ENCODE results near the gene CROCC2. TPM values are rescaled to one million over a fixed set of nuclear protein-coding genes. Genes with fewer than 3 reads are reported as not detected.
A peak's percentile ranks its signal among the peaks of the same experiment; 100 is the strongest.

CROCC2 gene
- total RNA-seq, 6 donors from 2014 or later, result 0.23 to 17.8 (median 7.6) TPM

DNA sequence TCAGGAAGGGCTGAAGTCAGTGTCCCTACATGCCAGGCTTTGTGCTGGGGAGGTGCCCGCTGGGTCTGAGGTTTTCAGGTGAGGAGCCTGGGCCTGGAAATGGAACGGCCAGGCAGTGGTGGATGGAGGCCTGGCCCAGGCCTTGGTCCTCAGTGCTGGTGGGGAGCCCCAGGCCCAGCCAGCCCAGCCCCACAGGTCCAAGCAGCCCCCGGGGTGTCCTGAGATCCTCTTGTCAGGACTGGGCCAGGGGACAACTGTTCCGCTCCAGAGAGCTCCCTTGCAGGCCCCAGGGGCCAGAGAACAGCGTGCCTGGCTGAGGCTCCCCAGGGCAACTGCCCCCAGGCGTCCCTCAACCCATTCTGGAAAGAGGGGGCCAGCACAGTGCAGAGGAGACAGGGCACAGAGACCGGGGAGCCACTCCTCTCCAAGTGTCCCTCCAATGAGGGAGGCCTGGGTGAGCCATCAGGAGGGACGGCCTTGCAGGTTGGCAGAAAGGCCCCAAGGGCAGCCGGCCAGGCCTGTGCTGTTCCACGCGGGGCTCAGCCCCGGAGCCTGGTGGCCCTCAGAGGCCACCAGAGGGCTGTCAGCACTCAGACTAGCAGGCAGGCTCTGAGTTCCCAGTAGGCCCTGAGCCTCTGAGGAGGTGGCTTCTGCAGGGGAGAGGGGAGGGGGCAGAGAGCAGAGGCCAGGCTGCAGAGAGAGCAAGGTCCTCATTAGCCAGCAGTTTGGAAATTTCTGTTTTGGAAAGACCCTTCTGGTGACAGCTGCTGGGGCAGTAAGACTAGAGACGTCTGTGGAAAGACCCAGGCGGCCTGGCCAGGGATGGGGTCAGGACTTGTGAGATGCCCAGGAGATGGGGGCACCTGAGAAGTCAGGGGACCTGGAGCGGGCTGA lies 62.8 kb downstream of the CROCC2 start:
- H3K27me3 ChIP-seq, result no peaks in the 10 kb centered on the region
- WGBS, 2 donors, result 81 to 85% methylated on average over 6 to 15 of the region's 15 CpGs
- ATAC-seq (ENCODE audit: low FRiP score in 2 of 2) (no peak), DNase-seq (peak in 1 of 2 donors; percentile 75)
- peak overlapping the region in 2 of 4 donors; percentile 3 to 15 for H3K27ac ChIP-seq
- H3K4me1 ChIP-seq, result peaks cover 0 to 23% (median 7%) of the 10 kb centered on the region in 4 donors
- TF ChIP-seq POLR2AphosphoS5 (IDR thresholded peaks at IDR 0.05) (no peak), EP300 (IDR thresholded peaks at IDR 0.05) (no peak), POLR2A (IDR thresholded peaks at IDR 0.05) (no peak)
- TF ChIP-seq, protein P1, sequence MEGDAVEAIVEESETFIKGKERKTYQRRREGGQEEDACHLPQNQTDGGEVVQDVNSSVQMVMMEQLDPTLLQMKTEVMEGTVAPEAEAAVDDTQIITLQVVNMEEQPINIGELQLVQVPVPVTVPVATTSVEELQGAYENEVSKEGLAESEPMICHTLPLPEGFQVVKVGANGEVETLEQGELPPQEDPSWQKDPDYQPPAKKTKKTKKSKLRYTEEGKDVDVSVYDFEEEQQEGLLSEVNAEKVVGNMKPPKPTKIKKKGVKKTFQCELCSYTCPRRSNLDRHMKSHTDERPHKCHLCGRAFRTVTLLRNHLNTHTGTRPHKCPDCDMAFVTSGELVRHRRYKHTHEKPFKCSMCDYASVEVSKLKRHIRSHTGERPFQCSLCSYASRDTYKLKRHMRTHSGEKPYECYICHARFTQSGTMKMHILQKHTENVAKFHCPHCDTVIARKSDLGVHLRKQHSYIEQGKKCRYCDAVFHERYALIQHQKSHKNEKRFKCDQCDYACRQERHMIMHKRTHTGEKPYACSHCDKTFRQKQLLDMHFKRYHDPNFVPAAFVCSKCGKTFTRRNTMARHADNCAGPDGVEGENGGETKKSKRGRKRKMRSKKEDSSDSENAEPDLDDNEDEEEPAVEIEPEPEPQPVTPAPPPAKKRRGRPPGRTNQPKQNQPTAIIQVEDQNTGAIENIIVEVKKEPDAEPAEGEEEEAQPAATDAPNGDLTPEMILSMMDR (IDR thresholded peaks at IDR 0.05), result no peak
- peaks cover 0 to 4% (median 0%) of the 10 kb centered on the region in 4 donors for H3K9me3 ChIP-seq
- no peaks in the 10 kb centered on the region for H3K36me3 ChIP-seq
- H3K4me3 ChIP-seq, result no peak overlapping the region

DNA sequence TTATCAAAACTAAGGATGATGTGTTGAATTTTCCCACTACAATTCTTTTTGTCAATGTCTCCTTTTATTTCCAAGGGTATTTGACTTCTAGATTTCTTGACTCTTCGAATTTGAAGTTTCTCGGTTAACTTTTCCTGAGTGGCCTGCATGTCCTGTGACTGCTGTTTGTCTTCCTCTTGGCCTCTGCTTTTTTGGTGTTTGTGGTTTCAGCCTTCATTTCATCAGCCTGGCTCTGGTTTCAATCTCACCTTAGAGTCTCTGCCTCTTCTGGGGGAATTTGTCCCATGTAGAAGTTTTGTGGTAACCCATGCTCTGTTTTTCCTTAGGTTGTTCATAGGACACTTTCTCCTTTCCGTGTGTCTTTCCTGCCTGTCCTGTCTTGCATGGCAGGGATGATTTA lies 64.0 kb downstream of the CROCC2 start:
- no peak for ATAC-seq (ENCODE audit: low FRiP score in 2 of 2)
- Histone ChIP-seq H3K36me3 (no peaks in the 10 kb centered on the region), H3K4me1 (peaks cover 0 to 14% (median 4%) of the 10 kb centered on the region in 4 donors), H3K27me3 (no peaks in the 10 kb centered on the region), H3K9me3 (peaks cover 0 to 4% (median 0%) of the 10 kb centered on the region in 4 donors), H3K4me3 (no peak overlapping the region), H3K27ac (no peak overlapping the region)
- TF ChIP-seq POLR2AphosphoS5 (IDR thresholded peaks at IDR 0.05) (no peak), POLR2A (IDR thresholded peaks at IDR 0.05) (no peak), EP300 (IDR thresholded peaks at IDR 0.05) (no peak)
- TF ChIP-seq, protein P1 (IDR thresholded peaks at IDR 0.05), result no peak
- 60 to 84% methylated on average over 3 of the region's 3 CpGs for WGBS, 2 donors
- DNase-seq, result no peak

DNA sequence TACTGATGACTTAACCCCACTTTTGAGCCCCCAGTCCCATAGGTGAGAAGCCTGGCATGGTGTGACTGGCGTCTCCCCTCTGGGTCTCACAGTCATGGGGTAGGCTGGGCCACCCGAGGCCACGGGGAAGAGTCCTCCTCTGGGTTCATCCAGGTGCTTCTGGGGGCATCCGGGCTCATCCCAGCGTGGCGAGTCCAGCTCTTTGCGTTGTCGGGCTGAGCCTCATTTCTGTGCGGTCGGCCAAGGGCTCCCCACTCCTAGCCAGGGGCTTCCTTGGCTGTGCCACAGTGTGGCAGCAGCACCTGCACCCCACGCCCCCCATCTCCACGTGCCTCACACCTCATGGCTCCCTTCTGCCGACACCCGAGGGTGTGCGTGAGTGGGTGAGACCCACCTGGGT lies 64.7 kb downstream of the CROCC2 start:
- ATAC-seq (ENCODE audit: low FRiP score in 2 of 2) (no peak), DNase-seq (peak in 1 of 2 donors; percentile 50)
- Histone ChIP-seq H3K27ac (no peak overlapping the region), H3K4me1 (peaks cover 0 to 7% (median 2%) of the 10 kb centered on the region in 4 donors), H3K9me3 (peaks cover 0 to 4% (median 0%) of the 10 kb centered on the region in 4 donors), H3K36me3 (no peaks in the 10 kb centered on the region), H3K4me3 (no peak overlapping the region), H3K27me3 (no peaks in the 10 kb centered on the region)
- TF ChIP-seq POLR2AphosphoS5 (IDR thresholded peaks at IDR 0.05), result no peak
- TF ChIP-seq POLR2A (IDR thresholded peaks at IDR 0.05), result no peak
- TF ChIP-seq, protein P1 (IDR thresholded peaks at IDR 0.05), result no peak
- TF ChIP-seq EP300 (IDR thresholded peaks at IDR 0.05), result no peak
- WGBS, 2 donors, result 81 to 86% methylated on average over 3 to 15 of the region's 15 CpGs

DNA sequence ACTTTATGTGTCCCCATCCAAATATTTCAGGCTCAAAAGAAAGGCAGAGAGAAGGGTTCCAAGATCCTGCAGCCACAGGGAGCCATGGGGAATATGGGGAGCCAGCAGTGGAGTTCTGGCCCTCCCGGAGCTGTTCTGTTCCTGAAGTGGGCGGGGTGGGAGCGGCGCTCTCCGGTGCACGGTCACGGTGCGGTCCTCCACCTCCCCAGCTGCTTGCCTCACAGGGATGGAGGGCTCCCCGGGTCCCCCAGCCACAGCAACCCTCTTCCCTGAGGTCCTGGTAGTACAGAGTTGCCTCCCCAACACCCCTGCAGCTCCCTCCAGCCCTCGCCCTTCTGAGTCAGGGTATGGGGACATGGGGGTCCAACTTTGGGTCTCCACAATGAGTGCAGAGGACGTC lies 66.1 kb downstream of the CROCC2 start:
- DNase-seq, result peak in 1 of 2 donors; percentile 63
- H3K4me3 ChIP-seq, result no peak overlapping the region
- no peak overlapping the region for H3K27ac ChIP-seq
- peaks cover 0 to 4% (median 0%) of the 10 kb centered on the region in 4 donors for H3K9me3 ChIP-seq
- H3K27me3 ChIP-seq, result no peaks in the 10 kb centered on the region
- no peak for ATAC-seq (ENCODE audit: low FRiP score in 2 of 2)
- peaks cover 0 to 6% (median 2%) of the 10 kb centered on the region in 4 donors for H3K4me1 ChIP-seq
- no peak for TF ChIP-seq POLR2AphosphoS5 (IDR thresholded peaks at IDR 0.05)
- TF ChIP-seq POLR2A (IDR thresholded peaks at IDR 0.05), result no peak
- TF ChIP-seq, protein P1 (IDR thresholded peaks at IDR 0.05), result no peak
- no peak for TF ChIP-seq EP300 (IDR thresholded peaks at IDR 0.05)
- no peaks in the 10 kb centered on the region for H3K36me3 ChIP-seq
- 83 to 86% methylated on average over 11 of the region's 11 CpGs for WGBS, 2 donors
